ENCODE results near the gene ADCY7.
"Not testable (repeated sequence)": the region's sequence is repeated elsewhere in the genome, so short reads cannot be mapped to it uniquely, and the experiment has no call there.

The ADCY7 gene

DNA sequence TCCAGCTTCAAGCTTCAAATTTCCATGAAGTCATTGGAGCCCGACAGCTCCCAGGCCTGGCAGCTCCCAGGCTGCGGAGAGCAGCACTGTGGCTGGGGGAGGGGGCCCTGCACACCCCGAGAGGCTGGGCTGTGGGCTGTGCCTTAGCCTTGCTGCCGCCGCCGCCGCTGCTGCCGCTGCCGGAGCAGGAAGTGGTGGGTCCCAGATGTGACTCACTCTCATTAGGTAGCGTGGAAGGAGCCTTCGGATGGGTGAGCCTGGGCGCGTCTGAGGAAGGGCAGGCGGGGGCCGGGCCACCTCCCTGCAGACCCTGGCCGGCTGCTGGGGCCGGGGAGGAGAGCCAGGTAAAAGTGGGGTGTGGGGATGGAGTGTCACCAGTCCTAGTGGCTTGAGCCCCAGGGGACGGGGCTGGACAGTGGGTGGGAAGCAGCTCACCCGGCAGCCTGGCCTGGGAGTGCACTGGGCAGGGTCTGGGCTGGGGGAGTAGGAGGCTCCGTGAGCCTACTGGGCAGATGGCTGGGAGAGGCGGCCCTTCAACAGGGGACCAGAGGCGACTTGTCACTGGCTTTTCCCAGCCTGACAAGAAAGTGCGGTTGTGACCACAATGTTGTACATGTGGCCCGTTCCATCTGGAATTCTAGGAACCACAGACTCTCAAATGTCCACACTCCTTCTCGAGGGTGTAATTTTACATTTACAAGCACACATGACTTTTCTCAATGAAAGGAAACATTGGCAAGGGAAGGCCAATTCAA, at the start of gene ADCY7:
Gene ADCY7, plus strand, starts transcription at position 215 of the 755 bp plus-strand sequence. CDS start 21,629 bp downstream, outside the sequence.
- Histone ChIP-seq H2AFZ (ENCODE audit: low read depth, low read length) (no peak within 1 kb of the TSS), H3K27me3 (ENCODE audit: insufficient read depth, low read length) (peaks cover 2% of the 10 kb centered on the region), H3K4me3 (ENCODE audit: low read length) (no peak within 1 kb of the TSS)

DNA sequence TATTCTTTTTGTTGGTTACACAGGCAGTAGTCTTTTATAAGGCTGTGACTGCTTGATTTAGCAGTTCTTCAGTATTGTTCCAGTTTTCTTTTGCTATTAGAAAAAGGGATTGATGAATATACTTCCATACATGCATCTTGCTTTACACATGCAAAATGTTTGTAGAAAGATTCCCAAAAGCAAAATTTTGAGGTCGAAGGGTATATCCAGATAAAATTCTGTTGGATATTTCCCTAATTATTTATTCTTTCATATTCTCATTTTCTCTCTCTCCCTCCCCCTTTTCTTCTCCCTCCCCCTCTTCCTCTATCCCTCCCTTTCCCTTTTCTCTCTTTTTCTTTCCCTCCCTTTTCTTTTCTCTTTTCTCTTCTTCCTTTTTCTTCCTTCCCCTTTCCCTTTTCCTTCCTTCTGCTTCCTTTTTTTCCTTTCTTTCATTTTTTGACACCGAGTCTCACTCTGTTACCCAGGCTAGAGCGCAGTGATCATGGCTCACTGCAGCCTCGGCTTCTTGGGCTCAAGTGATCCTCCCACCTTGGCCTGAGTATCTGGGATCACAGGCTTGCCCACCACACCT, 46.9 kb upstream of the ADCY7 start:
- Histone ChIP-seq H3K27me3 (ENCODE audit: insufficient read depth, low read length) (no peaks in the 10 kb centered on the region), H3K4me1 (ENCODE audit: insufficient read depth, low read length) (no peaks in the 10 kb centered on the region), H3K4me3 (ENCODE audit: low read length) (no peak overlapping the region), H3K9me3 (ENCODE audit: low read length) (no peaks in the 10 kb centered on the region), H3K36me3 (ENCODE audit: insufficient read depth, low read length) (peaks cover 44% of the 10 kb centered on the region), H2AFZ (ENCODE audit: low read depth, low read length) (no peak overlapping the region)

More for the DNA sequence above, at the start of gene ADCY7:
- peaks cover 6% of the 10 kb centered on the region for H3K4me1 ChIP-seq (ENCODE audit: insufficient read depth, low read length)
- no peaks in the 10 kb centered on the region for H3K36me3 ChIP-seq (ENCODE audit: insufficient read depth, low read length)
- H3K9me3 ChIP-seq (ENCODE audit: low read length), result no peaks in the 10 kb centered on the region

- H2AFZ ChIP-seq (ENCODE audit: low read depth, low read length), result no peak overlapping the region
- no peaks in the 10 kb centered on the region for H3K27me3 ChIP-seq (ENCODE audit: insufficient read depth, low read length)
- peaks cover 36% of the 10 kb centered on the region for H3K36me3 ChIP-seq (ENCODE audit: insufficient read depth, low read length)
- H3K9me3 ChIP-seq (ENCODE audit: low read length), result no peaks in the 10 kb centered on the region
- H3K4me1 ChIP-seq (ENCODE audit: insufficient read depth, low read length), result no peaks in the 10 kb centered on the region
- no peak overlapping the region for H3K4me3 ChIP-seq (ENCODE audit: low read length)
These were observed 42.1 kb upstream of the ADCY7 start for GRCh38 chr16:50224286-50224685.

- Histone ChIP-seq H3K36me3 (ENCODE audit: insufficient read depth, low read length) (peaks cover 32% of the 10 kb centered on the region), H3K4me3 (ENCODE audit: low read length) (no peak overlapping the region), H3K27me3 (ENCODE audit: insufficient read depth, low read length) (no peaks in the 10 kb centered on the region), H2AFZ (ENCODE audit: low read depth, low read length) (no peak overlapping the region), H3K9me3 (ENCODE audit: low read length) (no peaks in the 10 kb centered on the region), H3K4me1 (ENCODE audit: insufficient read depth, low read length) (no peaks in the 10 kb centered on the region)
These were observed 39.2 kb upstream of the ADCY7 start for GRCh38 chr16:50227120-50227519.

DNA sequence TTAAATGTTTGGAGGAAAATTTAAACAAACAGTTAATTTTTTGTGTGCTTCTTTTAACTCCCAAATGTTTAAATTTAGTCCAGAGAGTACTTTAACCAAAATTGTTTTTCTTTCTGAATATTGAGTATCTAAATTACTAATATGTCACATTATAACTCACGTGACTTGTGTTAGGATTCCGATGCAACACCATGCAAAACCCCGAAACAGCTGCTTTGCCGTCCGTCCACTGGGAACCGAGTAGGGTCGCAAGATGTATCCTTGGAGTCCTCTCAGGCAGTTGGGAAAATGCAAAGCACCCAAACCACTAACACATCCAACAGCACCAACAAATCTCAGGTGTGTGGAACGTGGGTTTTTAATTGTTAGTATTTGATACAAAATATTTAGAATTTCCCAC, 38.7 kb upstream of the ADCY7 start:
- Histone ChIP-seq H3K4me1 (ENCODE audit: insufficient read depth, low read length) (no peaks in the 10 kb centered on the region), H3K27me3 (ENCODE audit: insufficient read depth, low read length) (no peaks in the 10 kb centered on the region), H3K4me3 (ENCODE audit: low read length) (no peak overlapping the region), H3K36me3 (ENCODE audit: insufficient read depth, low read length) (peaks cover 30% of the 10 kb centered on the region), H3K9me3 (ENCODE audit: low read length) (no peaks in the 10 kb centered on the region), H2AFZ (ENCODE audit: low read depth, low read length) (no peak overlapping the region)

DNA sequence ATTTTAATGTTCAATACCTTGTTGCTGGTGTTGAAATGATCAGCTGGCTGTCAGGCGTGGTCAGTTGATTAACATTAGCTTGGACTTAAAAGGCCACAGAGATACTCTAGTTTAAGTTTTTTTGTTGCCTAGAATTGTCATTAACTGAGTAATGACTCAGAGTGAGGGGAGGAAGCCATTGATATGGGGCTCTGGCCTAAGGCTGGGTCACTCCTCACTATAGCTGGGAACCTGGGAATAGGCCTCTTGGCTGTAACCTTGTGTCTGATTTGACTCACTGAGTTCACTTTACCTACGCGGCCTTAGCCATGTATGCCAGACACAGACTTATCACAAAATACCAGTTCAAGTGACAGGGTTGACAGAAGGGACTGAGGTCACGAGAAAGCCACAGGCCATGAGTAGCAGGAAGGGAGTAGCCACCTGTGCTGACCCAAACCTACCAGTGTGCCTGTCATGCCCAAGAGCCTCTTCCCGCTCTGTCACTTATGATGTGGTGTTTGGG, 37.9 kb upstream of the ADCY7 start:
- no peaks in the 10 kb centered on the region for H3K9me3 ChIP-seq (ENCODE audit: low read length)
- peaks cover 30% of the 10 kb centered on the region for H3K36me3 ChIP-seq (ENCODE audit: insufficient read depth, low read length)
- no peak overlapping the region for H2AFZ ChIP-seq (ENCODE audit: low read depth, low read length)
- H3K4me3 ChIP-seq (ENCODE audit: low read length), result no peak overlapping the region
- no peaks in the 10 kb centered on the region for H3K27me3 ChIP-seq (ENCODE audit: insufficient read depth, low read length)
- no peaks in the 10 kb centered on the region for H3K4me1 ChIP-seq (ENCODE audit: insufficient read depth, low read length)

- Histone ChIP-seq H3K4me1 (ENCODE audit: insufficient read depth, low read length) (no peaks in the 10 kb centered on the region), H3K36me3 (ENCODE audit: insufficient read depth, low read length) (peaks cover 27% of the 10 kb centered on the region), H3K27me3 (ENCODE audit: insufficient read depth, low read length) (no peaks in the 10 kb centered on the region), H2AFZ (ENCODE audit: low read depth, low read length) (no peak overlapping the region), H3K9me3 (ENCODE audit: low read length) (no peaks in the 10 kb centered on the region), H3K4me3 (ENCODE audit: low read length) (no peak overlapping the region)
These were observed 37.1 kb upstream of the ADCY7 start for GRCh38 chr16:50229149-50229726.

- no peaks in the 10 kb centered on the region for H3K36me3 ChIP-seq (ENCODE audit: insufficient read depth, low read length)
- no peak overlapping the region for H3K4me3 ChIP-seq (ENCODE audit: low read length)
- H3K27me3 ChIP-seq (ENCODE audit: insufficient read depth, low read length), result no peaks in the 10 kb centered on the region
- H2AFZ ChIP-seq (ENCODE audit: low read depth, low read length), result no peak overlapping the region
- H3K9me3 ChIP-seq (ENCODE audit: low read length), result no peaks in the 10 kb centered on the region
- H3K4me1 ChIP-seq (ENCODE audit: insufficient read depth, low read length), result no peaks in the 10 kb centered on the region
These were observed 31.4 kb upstream of the ADCY7 start for GRCh38 chr16:50234771-50235556.

DNA sequence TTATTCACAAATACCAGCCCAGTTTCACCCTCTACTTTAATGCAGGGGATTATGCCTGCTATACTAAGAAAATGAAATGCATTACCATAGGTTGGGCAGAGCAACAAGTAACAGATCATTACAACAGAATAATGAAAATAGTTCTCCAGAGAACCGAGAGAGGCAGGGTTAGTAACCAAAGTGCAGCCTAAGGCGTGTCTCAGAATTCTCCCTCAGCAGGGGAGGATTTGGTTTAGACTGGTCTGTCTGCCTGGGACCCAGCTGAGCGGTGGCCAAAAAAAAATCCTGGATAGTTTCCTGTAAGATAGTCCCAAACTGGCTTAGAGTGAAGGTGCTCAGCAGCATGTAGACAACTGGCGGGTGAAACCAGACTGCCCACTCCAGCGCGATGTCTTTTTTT, 30.8 kb upstream of the ADCY7 start:
- H3K4me1 ChIP-seq (ENCODE audit: insufficient read depth, low read length), result no peaks in the 10 kb centered on the region
- H3K27me3 ChIP-seq (ENCODE audit: insufficient read depth, low read length), result peaks cover 4% of the 10 kb centered on the region
- H3K4me3 ChIP-seq (ENCODE audit: low read length), result no peak overlapping the region
- H2AFZ ChIP-seq (ENCODE audit: low read depth, low read length), result no peak overlapping the region
- no peaks in the 10 kb centered on the region for H3K36me3 ChIP-seq (ENCODE audit: insufficient read depth, low read length)
- H3K9me3 ChIP-seq (ENCODE audit: low read length), result no peaks in the 10 kb centered on the region

- Histone ChIP-seq H3K9me3 (ENCODE audit: low read length) (no peaks in the 10 kb centered on the region), H2AFZ (ENCODE audit: low read depth, low read length) (no peak overlapping the region), H3K4me1 (ENCODE audit: insufficient read depth, low read length) (no peaks in the 10 kb centered on the region), H3K27me3 (ENCODE audit: insufficient read depth, low read length) (peaks cover 6% of the 10 kb centered on the region), H3K36me3 (ENCODE audit: insufficient read depth, low read length) (no peaks in the 10 kb centered on the region), H3K4me3 (ENCODE audit: low read length) (no peak overlapping the region)
These were observed 28.0 kb upstream of the ADCY7 start for GRCh38 chr16:50238314-50238713.

DNA sequence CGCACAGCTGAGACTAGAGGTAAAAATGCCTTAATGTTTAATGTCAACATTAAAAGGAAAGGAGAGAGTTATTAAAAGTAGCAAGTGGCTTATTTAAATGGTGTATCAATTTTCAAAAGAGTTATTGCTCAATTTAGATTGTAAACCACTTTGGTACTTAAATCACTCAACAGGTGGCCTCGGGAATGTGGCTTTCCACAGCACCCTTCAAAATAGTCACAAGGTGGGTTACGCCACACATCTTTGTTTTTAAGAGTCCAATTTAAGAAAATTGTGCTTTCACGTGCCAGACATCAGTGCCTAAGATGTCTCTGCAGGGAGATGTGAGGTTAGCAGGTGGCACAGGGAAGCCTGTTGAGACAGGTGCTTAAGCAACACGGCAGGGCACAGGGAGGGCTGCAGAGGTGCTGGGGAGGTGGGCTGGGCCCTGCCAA, 27.5 kb upstream of the ADCY7 start:
- no peak overlapping the region for H3K4me3 ChIP-seq (ENCODE audit: low read length)
- H2AFZ ChIP-seq (ENCODE audit: low read depth, low read length), result no peak overlapping the region
- no peaks in the 10 kb centered on the region for H3K4me1 ChIP-seq (ENCODE audit: insufficient read depth, low read length)
- H3K36me3 ChIP-seq (ENCODE audit: insufficient read depth, low read length), result no peaks in the 10 kb centered on the region
- peaks cover 8% of the 10 kb centered on the region for H3K27me3 ChIP-seq (ENCODE audit: insufficient read depth, low read length)
- H3K9me3 ChIP-seq (ENCODE audit: low read length), result peaks cover under 1% of the 10 kb centered on the region

- H3K27me3 ChIP-seq (ENCODE audit: insufficient read depth, low read length), result peaks cover 25% of the 10 kb centered on the region
- H3K4me1 ChIP-seq (ENCODE audit: insufficient read depth, low read length), result peaks cover 11% of the 10 kb centered on the region
- not testable (repeated sequence) for H3K9me3 ChIP-seq (ENCODE audit: low read length); H3K36me3 ChIP-seq (ENCODE audit: insufficient read depth, low read length); H2AFZ ChIP-seq (ENCODE audit: low read depth, low read length); H3K4me3 ChIP-seq (ENCODE audit: low read length)
These were observed 23.3 kb upstream of the ADCY7 start for GRCh38 chr16:50243024-50243423.

- H2AFZ ChIP-seq (ENCODE audit: low read depth, low read length), result no peak overlapping the region
- H3K27me3 ChIP-seq (ENCODE audit: insufficient read depth, low read length), result peaks cover 28% of the 10 kb centered on the region
- H3K4me3 ChIP-seq (ENCODE audit: low read length), result no peak overlapping the region
- H3K9me3 ChIP-seq (ENCODE audit: low read length), result peaks cover 3% of the 10 kb centered on the region
- peaks cover 11% of the 10 kb centered on the region for H3K4me1 ChIP-seq (ENCODE audit: insufficient read depth, low read length)
- H3K36me3 ChIP-seq (ENCODE audit: insufficient read depth, low read length), result no peaks in the 10 kb centered on the region
These were observed 22.2 kb upstream of the ADCY7 start for GRCh38 chr16:50244140-50244503.

Measured in neuron (in vitro differentiated cells).